Type B pancreatic cell (in vitro differentiated cells): ENCODE results near the gene MMP14. TPM values are rescaled to one million over a fixed set of nuclear protein-coding genes. Genes with fewer than 3 reads are reported as not detected.

Experiments
- DNase-seq: peaks from one replicate; pipeline ENCODE4 v3.0.0; 2021; ENCODE audit warnings: mixed read lengths; ENCODE audit not compliant: unreplicated experiment; ENCODE audit errors: extremely low spot score
- H3K27ac Mint-ChIP-seq: 2 replicates; pipeline ENCODE4 v1.8.0; 2021; ENCODE audit warnings: mild to moderate bottlenecking, mixed read lengths
- H3K27me3 Mint-ChIP-seq: 2 replicates; pipeline ENCODE4 v1.8.0; 2021; ENCODE audit warnings: mixed read lengths
- H3K36me3 Mint-ChIP-seq: 2 replicates; pipeline ENCODE4 v1.8.0; 2021; ENCODE audit warnings: mixed read lengths
- H3K4me1 Mint-ChIP-seq: one replicate; pipeline ENCODE4 v1.8.0; 2021; ENCODE audit warnings: mixed read lengths; ENCODE audit not compliant: unreplicated experiment
- H3K4me3 Mint-ChIP-seq: 2 replicates; pipeline ENCODE4 v1.8.0; 2021; ENCODE audit warnings: mild to moderate bottlenecking, mixed read lengths
- H3K9me3 Mint-ChIP-seq: 2 replicates; pipeline ENCODE4 v1.8.0; 2021; ENCODE audit warnings: mixed read lengths
- total RNA-seq: library from RNA; stranded (reverse); gene quantifications from 2 replicates; pipeline ENCODE4 v1.2.1, GENCODE V29; 2021; ENCODE audit warnings: low replicate concordance
- TF ChIP-seq, protein P1 (sequence below): fragments of 200-600 bp; sonication (generic); conservative IDR thresholded peaks from 2 replicates; pipeline ENCODE4 v1.5.0; 2021; ENCODE audit warnings: antibody characterized with exemption, mild to moderate bottlenecking

Gene MMP14
- total RNA-seq, 1 donor from 2014 or later: 137 TPM

DNA sequence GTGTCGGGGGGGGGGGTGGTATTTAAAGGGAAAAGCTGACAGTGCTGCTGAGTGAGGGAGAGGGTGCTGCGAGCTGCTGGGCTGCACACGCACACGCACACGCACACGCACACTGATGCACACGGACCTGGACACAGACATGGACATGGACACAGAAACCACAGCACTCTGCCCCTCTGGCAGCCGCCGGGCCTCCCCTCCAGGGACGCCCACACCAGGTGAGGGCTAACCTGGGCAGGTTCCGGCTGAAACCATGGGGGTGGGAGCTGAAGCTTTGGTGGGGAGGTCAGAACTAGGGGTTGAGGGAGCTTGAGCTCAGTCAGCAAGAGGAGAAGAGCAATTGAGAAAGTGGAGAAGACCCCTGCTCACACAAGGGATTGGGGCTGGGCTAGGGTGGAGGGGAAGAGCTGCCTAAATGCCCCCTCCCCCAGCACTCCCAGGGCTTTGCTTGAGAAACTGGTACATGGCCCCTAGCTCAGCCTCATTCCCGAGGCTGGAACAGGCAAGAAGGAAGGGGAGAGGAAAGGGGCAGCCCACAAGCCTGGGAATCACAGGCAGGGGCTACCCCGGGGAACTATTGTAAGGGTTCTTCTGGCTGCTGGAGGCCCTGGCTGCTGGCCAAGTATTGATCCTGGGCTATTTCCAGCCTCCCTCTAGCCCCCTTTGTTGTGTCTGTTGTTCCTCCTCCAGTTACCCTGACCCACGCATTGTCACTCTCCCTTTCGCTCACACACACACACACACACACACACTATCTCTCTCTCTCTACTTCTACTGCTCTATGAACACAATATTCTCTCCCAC lies 47.0 kb downstream of the MMP14 start, which contains the start of gene REM2:
TSS of gene REM2 (plus strand) at position 50 of the 804 bp plus-strand sequence. CDS start at position 116, 66 bp downstream.
- no peak for DNase-seq
- Mint-ChIP-seq H3K27ac (peak within 1 kb of the TSS; percentile 82), H3K9me3 (no peaks in the 10 kb centered on the region), H3K4me1 (peaks cover 44% of the 10 kb centered on the region), H3K4me3 (peak within 1 kb of the TSS; percentile 74), H3K36me3 (peaks cover 5% of the 10 kb centered on the region), H3K27me3 (no peaks in the 10 kb centered on the region)
- TF ChIP-seq, protein P1, sequence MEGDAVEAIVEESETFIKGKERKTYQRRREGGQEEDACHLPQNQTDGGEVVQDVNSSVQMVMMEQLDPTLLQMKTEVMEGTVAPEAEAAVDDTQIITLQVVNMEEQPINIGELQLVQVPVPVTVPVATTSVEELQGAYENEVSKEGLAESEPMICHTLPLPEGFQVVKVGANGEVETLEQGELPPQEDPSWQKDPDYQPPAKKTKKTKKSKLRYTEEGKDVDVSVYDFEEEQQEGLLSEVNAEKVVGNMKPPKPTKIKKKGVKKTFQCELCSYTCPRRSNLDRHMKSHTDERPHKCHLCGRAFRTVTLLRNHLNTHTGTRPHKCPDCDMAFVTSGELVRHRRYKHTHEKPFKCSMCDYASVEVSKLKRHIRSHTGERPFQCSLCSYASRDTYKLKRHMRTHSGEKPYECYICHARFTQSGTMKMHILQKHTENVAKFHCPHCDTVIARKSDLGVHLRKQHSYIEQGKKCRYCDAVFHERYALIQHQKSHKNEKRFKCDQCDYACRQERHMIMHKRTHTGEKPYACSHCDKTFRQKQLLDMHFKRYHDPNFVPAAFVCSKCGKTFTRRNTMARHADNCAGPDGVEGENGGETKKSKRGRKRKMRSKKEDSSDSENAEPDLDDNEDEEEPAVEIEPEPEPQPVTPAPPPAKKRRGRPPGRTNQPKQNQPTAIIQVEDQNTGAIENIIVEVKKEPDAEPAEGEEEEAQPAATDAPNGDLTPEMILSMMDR: no peak

- TF ChIP-seq, protein P1: no peak
- Mint-ChIP-seq H3K36me3 (peaks cover 3% of the 10 kb centered on the region), H3K27ac (peak overlapping the region; percentile 82), H3K9me3 (no peaks in the 10 kb centered on the region), H3K4me3 (peak overlapping the region; percentile 74), H3K4me1 (peaks cover 44% of the 10 kb centered on the region), H3K27me3 (no peaks in the 10 kb centered on the region)
- DNase-seq: no peak
Measured at GRCh38 chr14:22884076-22884737, 47.8 kb downstream of the MMP14 start.

- Mint-ChIP-seq H3K9me3 (no peaks in the 10 kb centered on the region), H3K4me3 (peak overlapping the region; percentile 85), H3K36me3 (peaks cover 3% of the 10 kb centered on the region), H3K4me1 (peaks cover 48% of the 10 kb centered on the region), H3K27ac (peak overlapping the region; percentile 75), H3K27me3 (no peaks in the 10 kb centered on the region)
- TF ChIP-seq, protein P1: no peak
- no peak for DNase-seq
Measured at GRCh38 chr14:22884738-22885523, 48.5 kb downstream of the MMP14 start.

DNA sequence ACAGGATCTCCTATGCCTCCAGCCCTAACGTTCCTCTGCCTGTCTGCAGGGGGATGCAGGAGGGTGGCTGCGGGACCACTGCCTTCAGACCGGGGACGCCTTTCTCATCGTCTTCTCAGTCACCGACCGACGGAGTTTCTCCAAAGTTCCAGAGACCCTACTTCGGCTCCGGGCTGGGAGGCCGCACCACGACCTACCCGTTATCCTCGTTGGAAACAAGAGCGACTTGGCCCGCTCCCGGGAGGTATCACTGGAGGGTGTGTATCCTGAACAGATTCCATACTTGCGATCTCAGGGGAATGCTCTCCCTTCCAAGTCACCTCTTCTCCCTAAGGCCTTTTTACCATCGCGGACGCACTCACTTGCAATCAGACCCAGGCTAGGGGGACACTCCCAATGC lies 49.6 kb downstream of the MMP14 start:
- no peak for DNase-seq
- Mint-ChIP-seq H3K9me3 (no peaks in the 10 kb centered on the region), H3K27me3 (no peaks in the 10 kb centered on the region), H3K4me1 (peaks cover 54% of the 10 kb centered on the region), H3K27ac (peak overlapping the region; percentile 83), H3K4me3 (peak overlapping the region; percentile 85), H3K36me3 (peaks cover 8% of the 10 kb centered on the region)
- TF ChIP-seq, protein P1: no peak

- Mint-ChIP-seq H3K9me3 (no peaks in the 10 kb centered on the region), H3K27me3 (no peaks in the 10 kb centered on the region), H3K4me1 (peaks cover 52% of the 10 kb centered on the region), H3K4me3 (peak overlapping the region; percentile 98), H3K27ac (peak overlapping the region; percentile 95), H3K36me3 (peaks cover 8% of the 10 kb centered on the region)
- DNase-seq: peak; percentile 79
- TF ChIP-seq, protein P1: peak; percentile 41
Measured at GRCh38 chr14:22886500-22887259, 50.3 kb downstream of the MMP14 start.
